ENCODE results near the gene PRAC2.

- TF ChIP-seq EP300 (IDR thresholded peaks at IDR 0.05; ENCODE audit: borderline replicate concordance), result no peak
- TF ChIP-seq CEBPB (IDR thresholded peaks at IDR 0.05), result no peak
- TF ChIP-seq MAX (IDR thresholded peaks at IDR 0.05), result no peak
- no peak for TF ChIP-seq NFIC (IDR thresholded peaks at IDR 0.05)
Measured at GRCh38 chr17:48745381-48746275, 22.6 kb downstream of the PRAC2 start.
